CD4-positive, alpha-beta T cell treated with Interleukin-6 for 4 hours (primary cell): ENCODE data around the gene ENTPD7.

Experiments used
- DNase-seq: peaks from one replicate; pipeline ENCODE4 v3.0.0-alpha.2; 2020; ENCODE audit warnings: mixed read lengths

ENTPD7 gene

GRCh38 chr10:99748823-99749451 is 89.6 kb downstream of the ENTPD7 start:
- DNase-seq, result no peak

GRCh38 chr10:99750641-99751040 is 91.3 kb downstream of the ENTPD7 start:
- no peak for DNase-seq

- no peak for DNase-seq
Observed at GRCh38 chr10:99754670-99755069, 95.4 kb downstream of the ENTPD7 start.
